Neural progenitor cell (in vitro differentiated cells): Measurements from ENCODE around the gene POLR2J2.
"Not testable (repeated sequence)": the region's sequence is repeated elsewhere in the genome, so short reads cannot be mapped to it uniquely, and the experiment has no call there.

Source experiments
- CTCF ChIP-seq: fragments of 200-600 bp; sonication (generic); IDR thresholded peaks from 2 replicates; pipeline ENCODE4 v1.5.1; 2017; ENCODE audit warnings: antibody characterized with exemption, mild to moderate bottlenecking
- EZH2 ChIP-seq: fragments of 200-600 bp; sonication (generic); IDR thresholded peaks from 2 replicates; pipeline ENCODE4 v1.6.1; 2017; ENCODE audit warnings: antibody characterized with exemption, mild to moderate bottlenecking, moderate library complexity
- EZH2phosphoT487 ChIP-seq: fragments of 200-600 bp; sonication (generic); IDR thresholded peaks from 2 replicates; pipeline ENCODE4 v1.6.1; 2017; ENCODE audit warnings: antibody characterized with exemption

- not testable (repeated sequence) for TF ChIP-seq CTCF, EZH2phosphoT487, EZH2
Measured at GRCh38 chr7:102666850-102667249, 4.6 kb downstream of the POLR2J2 start.
